Astrocyte (in vitro differentiated cells and primary cell): ENCODE results near the gene RASGRP2.

Experiments
- CTCF ChIP-seq: IDR thresholded peaks from 2 replicates; pipeline ENCODE4 v1.5.1; 2011; ENCODE audit warnings: low read depth, mild to moderate bottlenecking, inconsistent platforms, low read length, moderate library complexity; ENCODE audit not compliant: insufficient read depth
- EZH2 ChIP-seq: IDR thresholded peaks from 2 replicates; pipeline ENCODE4 v1.6.1; 2012; ENCODE audit warnings: mild to moderate bottlenecking, low read length, inconsistent platforms; ENCODE audit not compliant: insufficient read depth

DNA sequence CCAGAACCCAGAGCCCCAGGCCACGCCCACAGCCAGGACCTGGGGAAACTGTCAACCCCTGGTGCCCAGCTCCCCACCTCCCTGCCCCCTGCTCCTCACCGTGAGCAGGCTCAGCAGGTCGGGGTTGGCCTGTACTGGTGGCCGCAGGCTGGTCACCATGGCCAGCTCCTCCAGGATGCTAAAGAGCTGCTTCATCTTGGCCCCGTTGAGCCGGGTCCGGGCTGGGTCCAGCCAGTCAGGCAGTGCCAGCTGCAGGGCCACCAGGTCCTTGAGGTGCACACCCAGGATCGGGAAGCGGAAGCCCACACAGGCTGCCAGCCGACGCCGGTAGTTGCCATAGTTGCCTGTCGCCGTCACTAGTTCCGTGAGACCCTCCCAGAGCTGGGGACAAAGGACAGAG, 7.3 kb downstream of the RASGRP2 start:
- no peak for TF ChIP-seq CTCF
- no peak for TF ChIP-seq EZH2
